GM12878 (cell line): ENCODE data around the gene XNDC1N. TPM values are rescaled to one million over a fixed set of nuclear protein-coding genes. Genes with fewer than 3 reads are reported as not detected.
"Not testable (repeated sequence)": the region's sequence is repeated elsewhere in the genome, so short reads cannot be mapped to it uniquely, and the experiment has no call there.

Experiments used
- ATAC-seq: fragments of 200-7000 bp; cut with Tn5 transposase; 3 replicates; pipeline ENCODE4 v1.9.1; 2020; ENCODE audit warnings: mild to moderate bottlenecking, moderate library complexity
- BruUV-seq: library from RNA; stranded (reverse); fragments of 400-500 nt; replicated peaks from 2 replicates; lab custom pipeline; 2021; lab: Mats Ljungman, UMichigan
- CTCF ChIA-PET: fragments of 300-600 bp; sonication (Branson Sonifier 250); formaldehyde crosslinking; extraction: SDS; loops from one replicate; lab custom pipeline; 2021; ENCODE audit warnings: inconsistent platforms; lab: Yijun Ruan, JAX
- POLR2A ChIA-PET: fragments of 350-600 bp; formaldehyde crosslinking; extraction: SDS; loops from one replicate; lab custom pipeline; 2021; ENCODE audit warnings: inconsistent platforms; lab: Charles Lee
- RAD21 ChIA-PET: fragments of 300-600 bp; sonication (Branson Sonifier 250); formaldehyde crosslinking; loops from one replicate; lab custom pipeline; 2023; ENCODE audit warnings: antibody characterized with exemption; ENCODE audit not compliant: unreplicated experiment; lab: Charles Lee
- SMC1A ChIA-PET: fragments of 300-600 bp; sonication (Branson Sonifier 250); formaldehyde crosslinking; loops from one replicate; lab custom pipeline; 2023; ENCODE audit not compliant: unreplicated experiment, uncharacterized antibody; lab: Charles Lee
- DNase-seq: peaks from one replicate; pipeline ENCODE4 v3.0.0-alpha.2; 2011; ENCODE audit warnings: low read depth, low spot score
- FAIRE-seq: peaks from 3 replicates; lab custom pipeline; 2011; peaks lifted over from hg19 to GRCh38; lab: Jason Lieb, UNC
- H2AFZ ChIP-seq: 2 replicates; pipeline ENCODE4 v1.6.0; 2011; ENCODE audit warnings: low read depth, low read length, control low read depth; ENCODE audit not compliant: control insufficient read depth
- H3K27ac ChIP-seq: 2 replicates; pipeline ENCODE4 v1.5.1; 2011; ENCODE audit warnings: control low read depth; ENCODE audit not compliant: control insufficient read depth, insufficient read depth
- H3K27me3 ChIP-seq, 2 experiments: replicated peaks in 1 of 2; 2 replicates each; pipeline versions ENCODE4 v1.6.0 to v1.6.1; 2011; ENCODE audit warnings: low read length in 1 of 2; ENCODE audit not compliant: control insufficient read depth in 2 of 2, insufficient read depth in 2 of 2
- H3K36me3 ChIP-seq, 2 experiments: 2 replicates each; pipeline ENCODE4 v1.5.1; 2011; ENCODE audit warnings: low read length in 1 of 2; ENCODE audit not compliant: control insufficient read depth in 2 of 2, insufficient read depth in 2 of 2
- H3K4me1 ChIP-seq: 2 replicates; pipeline ENCODE4 v1.6.1; 2011; ENCODE audit warnings: mild to moderate bottlenecking, low read length, moderate library complexity, mixed read lengths; ENCODE audit not compliant: control insufficient read depth, insufficient read depth
- H3K4me2 ChIP-seq: 2 replicates; pipeline ENCODE4 v1.6.0; 2011; ENCODE audit warnings: control low read depth; ENCODE audit not compliant: control insufficient read depth, insufficient read depth
- H3K4me3 ChIP-seq: fragments of 200-600 bp; sonication (generic); 2 replicates; pipeline ENCODE4 v1.5.1; 2016
- H3K79me2 ChIP-seq: 2 replicates; pipeline ENCODE4 v1.6.0; 2011; ENCODE audit warnings: low read length; ENCODE audit not compliant: control insufficient read depth, insufficient read depth
- H3K9ac ChIP-seq: 2 replicates; pipeline ENCODE4 v1.8.0; 2011; ENCODE audit warnings: low read length, control low read depth, mixed read lengths; ENCODE audit not compliant: control insufficient read depth, insufficient read depth
- H3K9me3 ChIP-seq: replicated peaks from 3 replicates; pipeline ENCODE4 v1.5.1; 2011; ENCODE audit warnings: mild to moderate bottlenecking, low read length; ENCODE audit not compliant: control insufficient read depth, insufficient read depth
- H4K20me1 ChIP-seq: 2 replicates; pipeline ENCODE4 v1.6.0; 2011; ENCODE audit not compliant: control insufficient read depth, insufficient read depth
- CHD4 ChIP-seq: fragments of 200-600 bp; sonication (generic); IDR thresholded peaks from 2 replicates; pipeline ENCODE4 v1.6.1; 2016; ENCODE audit warnings: mild to moderate bottlenecking
- HDAC6 ChIP-seq: fragments of 200-600 bp; sonication (generic); IDR thresholded peaks from one replicate; pipeline ENCODE4 v1.8.0; 2017; ENCODE audit warnings: antibody characterized with exemption; ENCODE audit not compliant: unreplicated experiment
- IKZF2 ChIP-seq, 2 experiments: fragments of 450-650 bp; IDR thresholded peaks; 2 replicates each; pipeline ENCODE4 v1.6.1; 2017; ENCODE audit warnings: mild to moderate bottlenecking in 2 of 2, moderate library complexity in 2 of 2
- KLF5 ChIP-seq: fragments of 450-650 bp; IDR thresholded peaks from 2 replicates; pipeline ENCODE4 v1.6.1; 2014; ENCODE audit warnings: mild to moderate bottlenecking; ENCODE audit not compliant: partially characterized antibody
- MYB ChIP-seq: fragments of 150-350 bp; IDR thresholded peaks from 2 replicates; pipeline ENCODE4 v1.6.1; 2014; ENCODE audit warnings: mild to moderate bottlenecking, low read depth, low read length, borderline replicate concordance
- NBN ChIP-seq: fragments of 450-650 bp; IDR thresholded peaks from 2 replicates; pipeline ENCODE4 v1.6.1; 2016
- RFX5 ChIP-seq: IDR thresholded peaks from 2 replicates; pipeline ENCODE4 v1.6.1; 2011; ENCODE audit warnings: low read depth, low read length, improper control_type of control experiment
- SMARCA5 ChIP-seq: fragments of 450-650 bp; IDR thresholded peaks from 2 replicates; pipeline ENCODE4 v1.6.1; 2017; ENCODE audit warnings: mild to moderate bottlenecking
- SMC3 ChIP-seq: IDR thresholded peaks from 2 replicates; pipeline ENCODE4 v1.6.1; 2011; ENCODE audit warnings: low read length, improper control_type of control experiment, borderline replicate concordance
- SUPT20H ChIP-seq: IDR thresholded peaks from 2 replicates; pipeline ENCODE4 v1.6.1; 2011; ENCODE audit warnings: low read depth, mild to moderate bottlenecking, low read length, moderate library complexity, borderline replicate concordance; ENCODE audit not compliant: control insufficient read depth
- WGBS: methylation state at CpG from one replicate; pipeline ENCODE4 v1.1.6; 2016; ENCODE audit warnings: low lambda C conversion rate; ENCODE audit not compliant: insufficient replicate concordance, insufficient coverage; ENCODE audit errors: missing lambda C conversion rate; 5-methylcytosine and 5-hydroxymethylcytosine counted together
- in situ Hi-C: fragments of 300-500 bp; cut with MboI; formaldehyde crosslinking; loops from 9 replicates; pipeline ENCODE4 v1.14.3; 2018; ENCODE audit warnings: mixed read lengths
- intact Hi-C: fragments of 100-400 bp; cut with micrococcal nuclease; formaldehyde crosslinking; loops from one replicate; pipeline ENCODE4 v1.14.2; 2022; ENCODE audit not compliant: unreplicated experiment
- polyA plus RNA-seq, 11 experiments: library from polyadenylated mRNA; depleted of rRNA in 4 of 11; unstranded in 6 of 11; stranded (reverse) in 5 of 11; fragments of >200 nt; fragmentation: Nextera tagmentation in 4 of 11; fragmentation: Illumina TruSeq in 1 of 11; extraction: Ambion mirVana in 4 of 11; extraction: Trizol in 1 of 11; gene quantifications; 1 replicate in 1 of 11; 2 replicates in 10 of 11; pipeline versions ENCODE4 v1.2.1 to v1.2.3, GENCODE V29; 2011 to 2016; ENCODE audit warnings: inconsistent platforms in 2 of 11, missing spikeins in 2 of 11, low read depth in 1 of 11
- total RNA-seq, 4 experiments: library from RNA; depleted of rRNA in 3 of 4; stranded (reverse); fragments of >200 nt in 3 of 4; fragmentation: Illumina TruSeq in 1 of 4; extraction: Trizol in 1 of 4; gene quantifications; 2 replicates each; pipeline versions ENCODE4 v1.2.1 to v1.2.3, GENCODE V29; 2013 to 2021
- TF ChIP-seq, protein P1 (sequence below): fragments of 450-650 bp; IDR thresholded peaks from 2 replicates; pipeline ENCODE4 v1.6.1; 2018; ENCODE audit warnings: mild to moderate bottlenecking, low read depth, moderate library complexity; ENCODE audit not compliant: partially characterized antibody
- TF ChIP-seq, protein P2 (sequence below): fragments of 450-650 bp; IDR thresholded peaks from 2 replicates; pipeline ENCODE4 v1.6.1; 2016; ENCODE audit warnings: mild to moderate bottlenecking

The XNDC1N gene
- total and polyA plus RNA-seq, 10 of the 15 experiments (the other 5 are each of a cell fraction or from before 2014, with no cell fraction given): 5.7 to 13.7 (median 9.8) TPM

DNA sequence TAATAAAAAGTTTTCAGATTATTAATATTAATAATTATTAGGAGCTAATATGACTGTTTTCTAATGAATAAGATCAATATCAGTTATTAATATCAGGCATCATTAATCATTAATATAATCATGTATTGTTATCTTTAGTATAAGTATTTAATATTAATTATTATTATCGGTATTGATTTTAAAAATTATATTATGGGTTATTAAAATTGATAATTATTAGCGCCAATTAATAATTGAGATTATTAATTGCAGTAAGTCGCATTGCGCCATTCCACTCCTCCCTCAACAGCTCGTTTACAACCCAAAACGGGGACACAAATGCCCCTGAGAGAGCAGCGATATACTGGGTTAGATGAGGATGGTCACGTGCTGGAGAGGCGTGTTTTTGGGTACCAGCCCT is 20.2 kb downstream of the XNDC1N start:
- in situ Hi-C loops: no loop called here
- RAD21 ChIA-PET: no interaction called here

DNA sequence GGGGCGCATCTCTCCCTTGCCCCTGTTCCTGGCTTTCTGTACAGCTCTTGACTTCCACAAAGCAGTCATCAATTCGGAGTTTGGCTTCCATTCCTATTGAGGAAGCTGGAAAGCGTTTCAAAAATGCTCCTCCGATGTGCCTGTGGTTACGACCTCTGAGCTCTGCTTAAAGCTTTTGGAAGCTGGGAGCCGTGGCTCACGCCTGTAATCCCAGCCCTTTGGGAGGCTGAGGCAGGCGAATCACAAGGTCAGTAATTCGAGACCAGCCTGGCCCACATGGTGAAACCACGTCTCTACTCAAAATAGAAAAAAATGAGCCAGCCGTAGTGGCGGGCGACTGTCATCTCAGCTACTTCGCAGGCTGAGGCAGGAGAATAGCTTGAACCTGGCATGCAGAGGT is 27.3 kb downstream of the XNDC1N start:
- WGBS: 93% methylated on average over 14 of the region's 14 CpGs
- FAIRE-seq, DNase-seq, H3K79me2 ChIP-seq, BruUV-seq, SMC1A ChIA-PET, POLR2A ChIA-PET, H3K9me3 ChIP-seq, H3K4me1 ChIP-seq, H3K4me3 ChIP-seq, H2AFZ ChIP-seq, H3K9ac ChIP-seq, CTCF ChIA-PET, H3K4me2 ChIP-seq, intact Hi-C loops, RAD21 ChIA-PET, H3K27me3 ChIP-seq, H3K36me3 ChIP-seq, H4K20me1 ChIP-seq, H3K27ac ChIP-seq, in situ Hi-C loops, ATAC-seq: not testable (repeated sequence)

More for the DNA sequence above, 20.2 kb downstream of the XNDC1N start:
- no peaks in the 10 kb centered on the region for H3K4me1 ChIP-seq
- 88% methylated on average over 9 of the region's 9 CpGs for WGBS
- intact Hi-C loops: no loop called here
- no peak overlapping the region for H2AFZ ChIP-seq
- ATAC-seq (no peak), DNase-seq (no peak), FAIRE-seq (no peak)
- no TSS peak for BruUV-seq
- no peak overlapping the region for H3K27ac ChIP-seq
- no peak overlapping the region for H3K4me2 ChIP-seq
- no peaks in the 10 kb centered on the region for H3K9me3 ChIP-seq
- ChIA-PET SMC1A (no interaction called here), POLR2A (no interaction called here), CTCF (no interaction called here)
- no peak overlapping the region for H3K9ac ChIP-seq
- TF ChIP-seq HDAC6 (no peak), IKZF2 (IDR thresholded peaks at IDR 0.05) (no peak), SMC3 (no peak), NBN (no peak), CHD4 (no peak), MYB (no peak), SMARCA5 (no peak), SUPT20H (no peak), RFX5 (no peak), KLF5 (no peak)
- TF ChIP-seq, protein P1, sequence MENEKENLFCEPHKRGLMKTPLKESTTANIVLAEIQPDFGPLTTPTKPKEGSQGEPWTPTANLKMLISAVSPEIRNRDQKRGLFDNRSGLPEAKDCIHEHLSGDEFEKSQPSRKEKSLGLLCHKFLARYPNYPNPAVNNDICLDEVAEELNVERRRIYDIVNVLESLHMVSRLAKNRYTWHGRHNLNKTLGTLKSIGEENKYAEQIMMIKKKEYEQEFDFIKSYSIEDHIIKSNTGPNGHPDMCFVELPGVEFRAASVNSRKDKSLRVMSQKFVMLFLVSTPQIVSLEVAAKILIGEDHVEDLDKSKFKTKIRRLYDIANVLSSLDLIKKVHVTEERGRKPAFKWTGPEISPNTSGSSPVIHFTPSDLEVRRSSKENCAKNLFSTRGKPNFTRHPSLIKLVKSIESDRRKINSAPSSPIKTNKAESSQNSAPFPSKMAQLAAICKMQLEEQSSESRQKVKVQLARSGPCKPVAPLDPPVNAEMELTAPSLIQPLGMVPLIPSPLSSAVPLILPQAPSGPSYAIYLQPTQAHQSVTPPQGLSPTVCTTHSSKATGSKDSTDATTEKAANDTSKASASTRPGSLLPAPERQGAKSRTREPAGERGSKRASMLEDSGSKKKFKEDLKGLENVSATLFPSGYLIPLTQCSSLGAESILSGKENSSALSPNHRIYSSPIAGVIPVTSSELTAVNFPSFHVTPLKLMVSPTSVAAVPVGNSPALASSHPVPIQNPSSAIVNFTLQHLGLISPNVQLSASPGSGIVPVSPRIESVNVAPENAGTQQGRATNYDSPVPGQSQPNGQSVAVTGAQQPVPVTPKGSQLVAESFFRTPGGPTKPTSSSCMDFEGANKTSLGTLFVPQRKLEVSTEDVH: no peak
- TF ChIP-seq, protein P2, sequence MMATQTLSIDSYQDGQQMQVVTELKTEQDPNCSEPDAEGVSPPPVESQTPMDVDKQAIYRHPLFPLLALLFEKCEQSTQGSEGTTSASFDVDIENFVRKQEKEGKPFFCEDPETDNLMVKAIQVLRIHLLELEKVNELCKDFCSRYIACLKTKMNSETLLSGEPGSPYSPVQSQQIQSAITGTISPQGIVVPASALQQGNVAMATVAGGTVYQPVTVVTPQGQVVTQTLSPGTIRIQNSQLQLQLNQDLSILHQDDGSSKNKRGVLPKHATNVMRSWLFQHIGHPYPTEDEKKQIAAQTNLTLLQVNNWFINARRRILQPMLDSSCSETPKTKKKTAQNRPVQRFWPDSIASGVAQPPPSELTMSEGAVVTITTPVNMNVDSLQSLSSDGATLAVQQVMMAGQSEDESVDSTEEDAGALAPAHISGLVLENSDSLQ: no peak
- H3K79me2 ChIP-seq: no peaks in the 10 kb centered on the region
- no peaks in the 10 kb centered on the region for H3K27me3 ChIP-seq
- no peaks in the 10 kb centered on the region for H4K20me1 ChIP-seq
- no peaks in the 10 kb centered on the region; a peak in 1 of 4 replicates for H3K36me3 ChIP-seq
- no peak overlapping the region for H3K4me3 ChIP-seq
